ENCODE data around the gene APOM. TPM values are rescaled to one million over a fixed set of nuclear protein-coding genes. Genes with fewer than 3 reads are reported as not detected.
A peak's percentile ranks its signal among the peaks of the same experiment; 100 is the strongest.

The APOM gene
- total and polyA plus RNA-seq, 2 of the 4 experiments (the other 2 are of a cell fraction): 1.4 to 3.8 TPM

- Histone ChIP-seq H3K27me3 (ENCODE audit: control insufficient read depth, insufficient read depth, low read length) (no peaks in the 10 kb centered on the region), H4K20me1 (ENCODE audit: insufficient read depth, low read length) (no peaks in the 10 kb centered on the region), H4K5ac (ENCODE audit: low read depth, low read length) (no peak overlapping the region), H3K27ac (ENCODE audit: insufficient read depth, low read length) (no peak overlapping the region), H2AK5ac (ENCODE audit: low read depth, low read length) (no peak overlapping the region), H4K8ac (ENCODE audit: low read depth in 2 of 2, low read length in 2 of 2) (no peak overlapping the region), H3K36me3 (ENCODE audit: control insufficient read depth, insufficient read depth, low read length) (peaks cover 72% of the 10 kb centered on the region), H4K91ac (ENCODE audit: insufficient read depth, low read depth, low read length) (no peak overlapping the region), H3K23ac (ENCODE audit: low read depth, low read length) (no peak overlapping the region), H3K4ac (ENCODE audit: low read depth, low read length) (no peak overlapping the region), H3K18ac (ENCODE audit: low read depth, low read length) (no peak overlapping the region), H2BK15ac (ENCODE audit: low read depth, low read length) (no peak overlapping the region), H2AK9ac (replicated peaks; ENCODE audit: low read depth, low read length, poor library complexity) (no peak overlapping the region), H3K9me3 (ENCODE audit: control insufficient read depth, insufficient read depth, low read length) (no peaks in the 10 kb centered on the region), H3K56ac (ENCODE audit: extremely low read depth, insufficient read depth, low read length) (no peak overlapping the region), H3K4me1 (ENCODE audit: control insufficient read depth, insufficient read depth, low read length) (no peaks in the 10 kb centered on the region), H3K4me2 (ENCODE audit: low read depth, low read length) (no peak overlapping the region), H2BK20ac (ENCODE audit: low read depth, low read length) (no peak overlapping the region), H3K9me1 (ENCODE audit: insufficient read depth, low read length) (no peaks in the 10 kb centered on the region), H2BK120ac (ENCODE audit: low read depth, low read length) (no peak overlapping the region), H2BK5ac (ENCODE audit: low read depth, low read length, poor library complexity, severe bottlenecking) (no peak overlapping the region), H3K4me3 (ENCODE audit: insufficient read depth, low read depth, low read length) (no peak overlapping the region), H3K79me1 (ENCODE audit: low read depth in 1 of 2, low read length in 2 of 2) (peaks cover 4 to 6% of the 10 kb centered on the region in 2 experiments; a peak in 2 of 4 replicates), H2AFZ (replicated peaks; ENCODE audit: low read length, poor library complexity) (no peak overlapping the region), H3K14ac (replicated peaks; ENCODE audit: low read depth, low read length) (no peak overlapping the region), H3K9ac (ENCODE audit: low read depth, low read length) (no peak overlapping the region)
- no TSS peak for BruUV-seq (replicated peaks)
- ChIA-PET CTCF (interaction anchor here (0.8 kb wide), 1 partner anchor 13 kb away, joined by 3 read pairs; no protein-coding TSS in a partner anchor), POLR2A (ENCODE audit: unreplicated experiment) (no interaction called here)
- 60% methylated on average over 1 of the region's 11 CpGs; no CpG with 5 or more reads in 1 of the 2 experiments for WGBS, 2 experiments (ENCODE audit: extremely low coverage in 2 of 2, insufficient read length in 1 of 2)
- dilution Hi-C loops (cut with HindIII; ENCODE audit: low sequenced_read_pairs, unreplicated experiment): no loop called here
- intact Hi-C loops (cut with micrococcal nuclease): no loop called here
- in situ Hi-C loops (cut with MboI; ENCODE audit: low sequenced_read_pairs): loop anchor here (10.0 kb wide), 2 partner anchors 145 to 255 kb away; partner anchors contain the start of gene CFB
- ATAC-seq (ENCODE audit: low read depth) (peak; percentile 48; the same call in 1 of the 2 replicates), DNase-seq (no peak)
- TF ChIP-seq, protein P1, sequence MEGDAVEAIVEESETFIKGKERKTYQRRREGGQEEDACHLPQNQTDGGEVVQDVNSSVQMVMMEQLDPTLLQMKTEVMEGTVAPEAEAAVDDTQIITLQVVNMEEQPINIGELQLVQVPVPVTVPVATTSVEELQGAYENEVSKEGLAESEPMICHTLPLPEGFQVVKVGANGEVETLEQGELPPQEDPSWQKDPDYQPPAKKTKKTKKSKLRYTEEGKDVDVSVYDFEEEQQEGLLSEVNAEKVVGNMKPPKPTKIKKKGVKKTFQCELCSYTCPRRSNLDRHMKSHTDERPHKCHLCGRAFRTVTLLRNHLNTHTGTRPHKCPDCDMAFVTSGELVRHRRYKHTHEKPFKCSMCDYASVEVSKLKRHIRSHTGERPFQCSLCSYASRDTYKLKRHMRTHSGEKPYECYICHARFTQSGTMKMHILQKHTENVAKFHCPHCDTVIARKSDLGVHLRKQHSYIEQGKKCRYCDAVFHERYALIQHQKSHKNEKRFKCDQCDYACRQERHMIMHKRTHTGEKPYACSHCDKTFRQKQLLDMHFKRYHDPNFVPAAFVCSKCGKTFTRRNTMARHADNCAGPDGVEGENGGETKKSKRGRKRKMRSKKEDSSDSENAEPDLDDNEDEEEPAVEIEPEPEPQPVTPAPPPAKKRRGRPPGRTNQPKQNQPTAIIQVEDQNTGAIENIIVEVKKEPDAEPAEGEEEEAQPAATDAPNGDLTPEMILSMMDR (conservative IDR thresholded peaks at IDR 0.05; ENCODE audit: low read depth, low read length): 0 out of 2 replicates have a peak, but pooled peaks have one; percentile 26
- TF ChIP-seq SMC3 (IDR thresholded peaks at IDR 0.05; ENCODE audit: low read depth, low read length): no peak
These were observed 33.8 kb downstream of the APOM start for GRCh38 chr6:31689249-31690110.

All from IMR-90 (cell line).